Endothelial cell of umbilical vein (primary cell): ENCODE data around the gene PPM1L. TPM values are rescaled to one million over a fixed set of nuclear protein-coding genes. Genes with fewer than 3 reads are reported as not detected.

Source experiments
- BruUV-seq: library from RNA; stranded (reverse); fragments of 400-500 nt; replicated peaks from 2 replicates; lab custom pipeline; 2021; lab: Mats Ljungman, UMichigan
- CTCF ChIA-PET: fragments of 300-600, 350-600 bp; sonication (Branson Sonifier 250); formaldehyde crosslinking; loops from one replicate; lab custom pipeline; 2021; ENCODE audit warnings: antibody characterized with exemption, inconsistent platforms; lab: Charles Lee
- POLR2A ChIA-PET: fragments of 300-600, 350-600 bp; sonication (Branson Sonifier 250); formaldehyde crosslinking; loops from one replicate; lab custom pipeline; 2021; ENCODE audit warnings: antibody characterized with exemption, inconsistent platforms; lab: Charles Lee
- DNase-seq: peaks from one replicate; pipeline ENCODE4 v3.0.0-alpha.2; 2011; ENCODE audit warnings: low read depth, low spot score
- FAIRE-seq: peaks from 2 replicates; lab custom pipeline; 2011; peaks lifted over from hg19 to GRCh38; lab: Jason Lieb, UNC
- H2AFZ ChIP-seq: 2 replicates; pipeline ENCODE4 v1.6.0; 2012; ENCODE audit warnings: low read depth, low read length, control low read depth, inconsistent platforms
- H3K27ac ChIP-seq: 2 replicates; pipeline ENCODE4 v1.5.1; 2011; ENCODE audit warnings: low read depth, mild to moderate bottlenecking, control low read depth, low read length, moderate library complexity; ENCODE audit not compliant: insufficient read depth
- H3K27me3 ChIP-seq, 2 experiments: 2 replicates each; pipeline versions ENCODE4 v1.6.0 to v1.6.1; 2011; ENCODE audit warnings: low read length in 2 of 2, mixed read lengths in 1 of 2; ENCODE audit not compliant: control insufficient read depth in 2 of 2, insufficient read depth in 2 of 2
- H3K36me3 ChIP-seq, 2 experiments: 2 replicates in 1 of 2; 3 replicates in 1 of 2; pipeline ENCODE4 v1.5.1; 2011; ENCODE audit warnings: low read length in 2 of 2, mild to moderate bottlenecking in 1 of 2, moderate library complexity in 1 of 2; ENCODE audit not compliant: control insufficient read depth in 2 of 2, insufficient read depth in 2 of 2; ENCODE audit errors: extremely low read depth in 1 of 2
- H3K4me1 ChIP-seq: 3 replicates; pipeline ENCODE4 v1.5.1; 2011; ENCODE audit warnings: mild to moderate bottlenecking, low read length; ENCODE audit not compliant: control insufficient read depth, insufficient read depth; ENCODE audit errors: extremely low read depth
- H3K4me2 ChIP-seq: 2 replicates; pipeline ENCODE4 v1.6.1; 2011; ENCODE audit warnings: low read length, control low read depth, mixed read lengths; ENCODE audit not compliant: insufficient read depth
- H3K4me3 ChIP-seq, 3 experiments: fragments of 200-600 bp in 1 of 3; sonication (generic), shearing (Covaris generic) in 1 of 3; replicated peaks in 1 of 3; 2 replicates each; pipeline ENCODE4 v1.5.1; 2011 to 2016; ENCODE audit warnings: control low read depth in 3 of 3, low read length in 3 of 3, mild to moderate bottlenecking in 2 of 3, inconsistent platforms in 1 of 3, low read depth in 1 of 3, moderate library complexity in 1 of 3; ENCODE audit not compliant: insufficient read depth in 1 of 3
- H3K79me2 ChIP-seq: 2 replicates; pipeline ENCODE4 v1.6.0; 2012; ENCODE audit warnings: low read length, inconsistent platforms; ENCODE audit not compliant: control insufficient read depth, insufficient read depth
- H3K9ac ChIP-seq: replicated peaks from 2 replicates; pipeline ENCODE3; 2011; ENCODE audit warnings: low read length, control low read depth; ENCODE audit not compliant: insufficient read depth; ENCODE audit errors: extremely low read depth
- H3K9me1 ChIP-seq: replicated peaks from 3 replicates; pipeline ENCODE4 v1.6.0; 2011; ENCODE audit warnings: mild to moderate bottlenecking, low read length; ENCODE audit not compliant: control insufficient read depth, insufficient read depth; ENCODE audit errors: extremely low read depth
- H3K9me3 ChIP-seq: replicated peaks from 2 replicates; pipeline ENCODE4 v1.5.1; 2012; ENCODE audit warnings: low read length, inconsistent platforms; ENCODE audit not compliant: control insufficient read depth, insufficient read depth
- H4K20me1 ChIP-seq: replicated peaks from 2 replicates; pipeline ENCODE3; 2011; ENCODE audit warnings: mild to moderate bottlenecking, low read length; ENCODE audit not compliant: control insufficient read depth, insufficient read depth; ENCODE audit errors: extremely low read depth
- CTCF ChIP-seq, 2 donors: IDR thresholded peaks; 1 replicate in 1 of 2; 2 replicates in 1 of 2; pipeline ENCODE4 v1.5.1; 2011; ENCODE audit warnings: low read length in 2 of 2, mild to moderate bottlenecking in 2 of 2, moderate library complexity in 2 of 2, control low read depth in 1 of 2, inconsistent platforms in 1 of 2, low read depth in 1 of 2; ENCODE audit not compliant: insufficient read depth in 1 of 2; ENCODE audit errors: extremely low read depth in 1 of 2
- EZH2 ChIP-seq: IDR thresholded peaks from 2 replicates; pipeline ENCODE4 v1.6.1; 2012; ENCODE audit warnings: borderline replicate concordance, low read depth, mild to moderate bottlenecking, moderate library complexity, low read length, inconsistent platforms; ENCODE audit not compliant: severe bottlenecking
- FOS ChIP-seq: IDR thresholded peaks from 2 replicates; pipeline ENCODE4 v1.6.1; 2011; ENCODE audit warnings: mild to moderate bottlenecking, low read length, moderate library complexity, borderline replicate concordance; ENCODE audit not compliant: insufficient read depth
- GATA2 ChIP-seq: IDR thresholded peaks from 2 replicates; pipeline ENCODE4 v1.7.0; 2011; ENCODE audit warnings: low read depth, mild to moderate bottlenecking, moderate library complexity, mixed read lengths, low read length; ENCODE audit not compliant: insufficient read length, insufficient read depth
- JUN ChIP-seq: IDR thresholded peaks from 2 replicates; pipeline ENCODE4 v1.6.1; 2011; ENCODE audit warnings: borderline replicate concordance, low read depth; ENCODE audit not compliant: insufficient read length, insufficient read depth
- MAX ChIP-seq: IDR thresholded peaks from 2 replicates; pipeline ENCODE4 v1.6.1; 2011; ENCODE audit not compliant: insufficient read depth, insufficient read length
- MYC ChIP-seq: IDR thresholded peaks from one replicate; pipeline ENCODE4 v1.6.1; 2011; ENCODE audit warnings: mild to moderate bottlenecking, low read depth, low read length
- POLR2A ChIP-seq: IDR thresholded peaks from 2 replicates; pipeline ENCODE4 v1.6.1; 2012; ENCODE audit warnings: low read depth, mild to moderate bottlenecking, control low read depth, low read length
- POLR2AphosphoS5 ChIP-seq: IDR thresholded peaks from 2 replicates; pipeline ENCODE4 v1.6.1; 2012; ENCODE audit warnings: low read depth, mild to moderate bottlenecking, control low read depth, low read length, moderate library complexity; ENCODE audit not compliant: insufficient read depth
- dilution Hi-C: fragments of 300-500 bp; cut with MboI; formaldehyde crosslinking; loops from one replicate; pipeline ENCODE4 v1.15.0; 2019; ENCODE audit warnings: low sequenced_read_pairs; ENCODE audit not compliant: extremely low pct_ligation_motif_present
- intact Hi-C: fragments of 100-400 bp; cut with micrococcal nuclease; formaldehyde crosslinking; loops from one replicate; pipeline ENCODE4 v1.10.0; 2022
- polyA plus RNA-seq, 4 experiments: library from polyadenylated mRNA; depleted of rRNA in 3 of 4; stranded (reverse) in 3 of 4; unstranded in 1 of 4; fragments of >200 nt; gene quantifications; 2 replicates each; pipeline versions ENCODE4 v1.2.1 to v1.2.3, GENCODE V29; 2011 to 2012; ENCODE audit warnings: missing spikeins in 1 of 4
- total RNA-seq: library from RNA; stranded (reverse); gene quantifications from 2 replicates; pipeline ENCODE4 v1.2.3, GENCODE V29; 2021

Gene PPM1L
- total and polyA plus RNA-seq, 2 donors (not counting 3 experiments of a cell fraction or from before 2014, with no cell fraction given) = 0.63 to 2.9 TPM

- no peak for TF ChIP-seq MYC
- no peak for TF ChIP-seq POLR2A
- no peak for TF ChIP-seq EZH2
- no peak for TF ChIP-seq GATA2
- no peak for TF ChIP-seq MAX
- TF ChIP-seq CTCF (IDR thresholded peaks at IDR 0.05; ENCODE audit: extremely low read depth in 1 of 2, insufficient read depth in 1 of 2, low read depth in 1 of 2, low read length in 2 of 2) = no peak
- no peak for TF ChIP-seq FOS
- TF ChIP-seq POLR2AphosphoS5 = no peak
- TF ChIP-seq JUN = no peak
- Histone ChIP-seq H3K9ac (no peak overlapping the region), H3K27me3 (no peaks in the 10 kb centered on the region), H3K9me1 (no peaks in the 10 kb centered on the region), H4K20me1 (no peaks in the 10 kb centered on the region), H3K9me3 (no peaks in the 10 kb centered on the region), H3K36me3 (no peaks in the 10 kb centered on the region), H3K27ac (no peak overlapping the region), H3K4me1 (peaks cover 29% of the 10 kb centered on the region), H2AFZ (no peak overlapping the region), H3K79me2 (no peaks in the 10 kb centered on the region), H3K4me2 (no peak overlapping the region), H3K4me3 (no peak overlapping the region)
- intact Hi-C loops = no loop called here
- ChIA-PET POLR2A (no interaction called here), CTCF (interaction anchor here (1.2 kb wide), 1 partner anchor 9 kb away, joined by 3 read pairs; no protein-coding TSS in a partner anchor)
- FAIRE-seq (no peak), DNase-seq (no peak)
- dilution Hi-C loops = no loop called here
- BruUV-seq = no TSS peak
Measured at GRCh38 chr3:161073181-161073580, 317.1 kb downstream of the PPM1L start.
